Fibroblast of lung (primary cell): Measurements from ENCODE around the gene VPS25.

ENCODE experiments used
- CTCF ChIP-seq, 2 donors: IDR thresholded peaks in 1 of 2; conservative IDR thresholded peaks in 1 of 2; 1 replicate in 1 of 2; 2 replicates in 1 of 2; pipeline ENCODE4 v1.5.1; 2011 to 2012; ENCODE audit warnings: low read length in 2 of 2, control low read depth in 1 of 2, inconsistent platforms in 1 of 2, low read depth in 1 of 2, mild to moderate bottlenecking in 1 of 2
- EZH2 ChIP-seq: IDR thresholded peaks from 2 replicates; pipeline ENCODE4 v1.5.1; 2012; ENCODE audit warnings: low read length, control low read depth, mild to moderate bottlenecking; ENCODE audit errors: missing control alignments

DNA sequence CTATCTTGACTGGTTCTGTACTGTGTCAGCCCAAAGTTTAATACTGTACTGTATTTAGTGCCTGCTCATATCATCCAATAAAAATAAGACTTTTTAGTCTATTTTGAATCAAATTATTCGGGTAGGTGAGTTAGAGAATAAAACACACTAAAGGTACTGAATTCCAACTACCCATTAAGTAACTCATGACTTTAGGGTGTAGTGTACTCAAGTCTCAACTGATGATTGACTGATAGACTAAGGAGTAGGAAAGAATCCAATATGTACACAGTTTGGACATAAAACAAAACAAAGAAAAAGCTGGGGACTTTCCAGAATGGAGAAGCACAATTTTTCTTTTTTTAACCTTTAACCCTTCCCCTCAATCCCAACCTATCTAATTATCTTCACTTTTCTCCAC, 32.5 kb upstream of the VPS25 start:
- TF ChIP-seq CTCF (conservative IDR thresholded peaks at IDR 0.05 in 1 of 2, IDR thresholded peaks at IDR 0.05 in 1 of 2; ENCODE audit: low read depth in 1 of 2, low read length in 2 of 2), result no peak
- no peak for TF ChIP-seq EZH2
